ENCODE results near the gene RFX7. TPM values are rescaled to one million over a fixed set of nuclear protein-coding genes. Genes with fewer than 3 reads are reported as not detected.

The RFX7 gene
- total RNA-seq, 1 experiment from 2014 or later: 34.4 TPM

- peaks cover 16% of the 10 kb centered on the region for H3K4me1 ChIP-seq (ENCODE audit: insufficient read depth, low read length, poor library complexity, severe bottlenecking)
- POLR2A ChIA-PET (ENCODE audit: low non-redundant PET): no interaction called here
- H3K27me3 ChIP-seq (replicated peaks; ENCODE audit: insufficient read depth, low read depth, low read length, poor library complexity): no peaks in the 10 kb centered on the region
- intact Hi-C loops (cut with micrococcal nuclease; ENCODE audit: unreplicated experiment): no loop called here
- H3K36me3 ChIP-seq (ENCODE audit: insufficient read depth, low read length, poor library complexity, severe bottlenecking): no peaks in the 10 kb centered on the region
- H3K4me3 ChIP-seq (ENCODE audit: low read depth, low read length, poor library complexity, severe bottlenecking): no peak overlapping the region
- CTCF ChIA-PET: no interaction called here
- no peak for DNase-seq (ENCODE audit: low spot score)
- no TSS peak for BruUV-seq (replicated peaks)
- TF ChIP-seq EZH2 (IDR thresholded peaks at IDR 0.05; ENCODE audit: borderline replicate concordance, low read depth, low read length, poor library complexity, severe bottlenecking) (no peak), CTCF (conservative IDR thresholded peaks at IDR 0.05; ENCODE audit: low read depth, low read length) (no peak)
- no peak overlapping the region for H3K27ac ChIP-seq (ENCODE audit: low read depth, low read length, poor library complexity, severe bottlenecking)
- no peaks in the 10 kb centered on the region for H3K9me3 ChIP-seq (ENCODE audit: low read depth, low read length, poor library complexity, severe bottlenecking)
Observed at GRCh38 chr15:56038707-56039106, 205.0 kb downstream of the RFX7 start.

GRCh38 chr15:56038015-56038414 is 205.7 kb downstream of the RFX7 start:
- intact Hi-C loops (cut with micrococcal nuclease; ENCODE audit: unreplicated experiment): no loop called here
- Histone ChIP-seq H3K4me3 (ENCODE audit: low read depth, low read length, poor library complexity, severe bottlenecking) (no peak overlapping the region), H3K27me3 (replicated peaks; ENCODE audit: insufficient read depth, low read depth, low read length, poor library complexity) (no peaks in the 10 kb centered on the region), H3K9me3 (ENCODE audit: low read depth, low read length, poor library complexity, severe bottlenecking) (no peaks in the 10 kb centered on the region), H3K4me1 (ENCODE audit: insufficient read depth, low read length, poor library complexity, severe bottlenecking) (peaks cover 16% of the 10 kb centered on the region), H3K27ac (ENCODE audit: low read depth, low read length, poor library complexity, severe bottlenecking) (no peak overlapping the region), H3K36me3 (ENCODE audit: insufficient read depth, low read length, poor library complexity, severe bottlenecking) (no peaks in the 10 kb centered on the region)
- ChIA-PET POLR2A (ENCODE audit: low non-redundant PET) (interaction anchor here (0.5 to 0.6 kb wide), 2 partner anchors 20 to 1096 kb away, joined by 3 to 5 read pairs; no protein-coding TSS in a partner anchor), CTCF (no interaction called here)
- no TSS peak for BruUV-seq (replicated peaks)
- no peak for TF ChIP-seq EZH2 (IDR thresholded peaks at IDR 0.05; ENCODE audit: borderline replicate concordance, low read depth, low read length, poor library complexity, severe bottlenecking)
- no peak for TF ChIP-seq CTCF (conservative IDR thresholded peaks at IDR 0.05; ENCODE audit: low read depth, low read length)
- peak; percentile 27 for DNase-seq (ENCODE audit: low spot score)

Other genes with a start within 250 kb of the RFX7 start
- 18.0 TPM in 2 replicates for gene TEX9, start 121.5 kb upstream of the RFX7 start, total RNA-seq (2021)
- 28.7 and 29.9 TPM in 2 replicates for gene MNS1, start 221.3 kb upstream of the RFX7 start, total RNA-seq (2021)